HepG2 (cell line): ENCODE data around the gene RAPGEF6. TPM values are rescaled to one million over a fixed set of nuclear protein-coding genes. Genes with fewer than 3 reads are reported as not detected.

Experiments used
- ATAC-seq: fragments of 200-7000 bp; cut with Tn5 transposase; 3 replicates; pipeline ENCODE4 v1.9.1; 2020; ENCODE audit warnings: mild to moderate bottlenecking, moderate library complexity
- BruUV-seq: library from RNA; stranded (reverse); fragments of 400-500 nt; replicated peaks from 2 replicates; lab custom pipeline; 2021; lab: Mats Ljungman, UMichigan
- CTCF ChIA-PET: fragments of 300-600 bp; formaldehyde crosslinking; extraction: SDS; loops from one replicate; lab custom pipeline; 2021; ENCODE audit warnings: low total read pairs, inconsistent platforms, low intra/inter-chr PET ratio; lab: Yijun Ruan, JAX
- POLR2A ChIA-PET: fragments of 350-600 bp; sonication (Branson Sonifier 250); formaldehyde crosslinking; loops from one replicate; lab custom pipeline; 2020; ENCODE audit warnings: antibody characterized with exemption, inconsistent platforms; lab: Yijun Ruan, JAX
- DNase-seq: peaks from one replicate; pipeline ENCODE4 v3.0.0-alpha.2; 2015; ENCODE audit warnings: low spot score
- FAIRE-seq: peaks from 3 replicates; lab custom pipeline; 2011; peaks lifted over from hg19 to GRCh38; lab: Jason Lieb, UNC
- H2AFZ ChIP-seq: one replicate; pipeline ENCODE4 v1.6.1; 2011; ENCODE audit warnings: low read length, inconsistent platforms
- H3K27ac ChIP-seq: fragments of 300-600 bp; 3 replicates; pipeline ENCODE4 v1.8.0; 2011; ENCODE audit warnings: mixed run types, mild to moderate bottlenecking, mixed read lengths, low read length, inconsistent platforms; ENCODE audit not compliant: insufficient read depth; ENCODE audit errors: extremely low read length
- H3K27me3 ChIP-seq, 2 experiments: fragments of 200-600 bp in 1 of 2; 2 replicates in 1 of 2; 3 replicates in 1 of 2; pipeline versions ENCODE4 v1.6.0 to v1.8.0; 2011; ENCODE audit warnings: low read length in 2 of 2, mild to moderate bottlenecking in 2 of 2, moderate library complexity in 2 of 2, inconsistent platforms in 1 of 2; ENCODE audit not compliant: insufficient read depth in 2 of 2, control insufficient read depth in 1 of 2
- H3K36me3 ChIP-seq, 2 experiments: fragments of 200-600 bp in 1 of 2; replicated peaks in 1 of 2; 2 replicates in 1 of 2; 3 replicates in 1 of 2; pipeline versions ENCODE4 v1.5.1 to v1.8.0; 2011; ENCODE audit warnings: low read length in 2 of 2, inconsistent platforms in 1 of 2; ENCODE audit not compliant: insufficient read depth in 2 of 2, control insufficient read depth in 1 of 2
- H3K4me1 ChIP-seq: 2 replicates; pipeline ENCODE4 v1.5.1; 2012; ENCODE audit warnings: low read length, inconsistent platforms; ENCODE audit not compliant: insufficient read depth
- H3K4me2 ChIP-seq: 2 replicates; pipeline ENCODE4 v1.6.0; 2011; ENCODE audit warnings: low read depth, low read length, inconsistent platforms
- H3K4me3 ChIP-seq, 3 experiments: fragments of 200-600 bp in 1 of 3; sonication (generic), shearing (Covaris generic) in 1 of 3; replicated peaks in 1 of 3; 2 replicates each; pipeline ENCODE4 v1.5.1; 2011 to 2016; ENCODE audit warnings: low read length in 3 of 3, inconsistent platforms in 2 of 3, low read depth in 2 of 3, mild to moderate bottlenecking in 2 of 3, control low read depth in 1 of 3, mixed read lengths in 1 of 3; ENCODE audit not compliant: insufficient read depth in 1 of 3
- H3K79me2 ChIP-seq: one replicate; pipeline ENCODE4 v1.6.1; 2011; ENCODE audit warnings: low read length, inconsistent platforms; ENCODE audit not compliant: insufficient read depth
- H3K9ac ChIP-seq: 2 replicates; pipeline ENCODE4 v1.6.0; 2011; ENCODE audit warnings: mild to moderate bottlenecking, low read depth, low read length, inconsistent platforms; ENCODE audit not compliant: insufficient read depth
- H3K9me3 ChIP-seq: 2 replicates; pipeline ENCODE4 v1.5.1; 2012; ENCODE audit warnings: mild to moderate bottlenecking, low read length
- H4K20me1 ChIP-seq: 2 replicates; pipeline ENCODE4 v1.6.0; 2011; ENCODE audit warnings: inconsistent platforms, mild to moderate bottlenecking, low read length, moderate library complexity; ENCODE audit not compliant: insufficient read depth
- GFI1 ChIP-seq: sonication (generic); formaldehyde crosslinking; IDR thresholded peaks from 2 replicates; pipeline ENCODE4 v1.5.0; 2020; ENCODE audit warnings: missing genetic modification reagents, mild to moderate bottlenecking, borderline replicate concordance
- HNRNPUL1 ChIP-seq: fragments of 200-400 bp; formaldehyde crosslinking; IDR thresholded peaks from 2 replicates; pipeline ENCODE4 v1.6.1; 2017; ENCODE audit warnings: low read depth, mild to moderate bottlenecking, low read length, moderate library complexity
- POLR2AphosphoS2 ChIP-seq: IDR thresholded peaks from 2 replicates; pipeline ENCODE4 v1.6.1; 2011; ENCODE audit warnings: low read depth, low read length, improper control_type of control experiment
- RORA ChIP-seq: sonication (generic); formaldehyde crosslinking; IDR thresholded peaks from 2 replicates; pipeline ENCODE4 v1.5.0; 2020; ENCODE audit warnings: mild to moderate bottlenecking, missing genetic modification reagents, moderate library complexity
- TCF7L2 ChIP-seq: IDR thresholded peaks from 2 replicates; pipeline ENCODE4 v1.6.1; 2011; ENCODE audit warnings: mild to moderate bottlenecking, low read depth, low read length, moderate library complexity
- YEATS4 ChIP-seq: sonication (generic); formaldehyde crosslinking; IDR thresholded peaks from 2 replicates; pipeline ENCODE4 v1.4.0; 2020; ENCODE audit warnings: missing genetic modification reagents, borderline replicate concordance
- ZNF772 ChIP-seq: sonication (generic); formaldehyde crosslinking; IDR thresholded peaks from 2 replicates; pipeline ENCODE4 v1.5.0; 2020; ENCODE audit warnings: mild to moderate bottlenecking, missing genetic modification reagents
- WGBS: methylation state at CpG from one replicate; pipeline ENCODE4 v1.1.6; 2017; ENCODE audit warnings: low lambda C conversion rate; 5-methylcytosine and 5-hydroxymethylcytosine counted together
- in situ Hi-C: cut with HindIII; loops from 2 replicates; pipeline ENCODE4 v1.10.0; 2017; ENCODE audit warnings: low pct_unique_long_range_greater_than_20kb; ENCODE audit not compliant: extremely low pct_ligation_motif_present
- intact Hi-C: fragments of 100-400 bp; cut with micrococcal nuclease; formaldehyde crosslinking; loops from one replicate; pipeline ENCODE4 v1.10.0; 2022; ENCODE audit not compliant: unreplicated experiment
- polyA plus RNA-seq, 8 experiments: library from polyadenylated mRNA; depleted of rRNA in 3 of 8; stranded (reverse) in 7 of 8; unstranded in 1 of 8; fragments of >200 nt; fragmentation: Illumina TruSeq in 4 of 8; extraction: Trizol in 4 of 8; gene quantifications; 2 replicates each; pipeline versions ENCODE4 v1.2.1 to v1.2.3, GENCODE V29; 2011 to 2016; ENCODE audit warnings: low read depth in 4 of 8, missing spikeins in 1 of 8, mixed read lengths in 1 of 8; ENCODE audit not compliant: insufficient read depth in 1 of 8
- total RNA-seq, 5 experiments: library from RNA; depleted of rRNA; stranded (reverse); fragments of >200 nt; fragmentation: Illumina TruSeq; extraction: Trizol; gene quantifications; 2 replicates each; pipeline ENCODE4 v1.2.3, GENCODE V29; 2016; ENCODE audit warnings: low read depth in 1 of 5
- TF ChIP-seq, protein P1 (sequence below), 2 experiments: sonication (generic) in 1 of 2; formaldehyde crosslinking in 1 of 2; IDR thresholded peaks; 2 replicates each; pipeline versions ENCODE4 v1.5.1 to v1.6.1; 2011 to 2020; ENCODE audit warnings: borderline replicate concordance in 1 of 2, low read depth in 1 of 2, low read length in 1 of 2, mild to moderate bottlenecking in 1 of 2, missing genetic modification reagents in 1 of 2, moderate library complexity in 1 of 2
- TF ChIP-seq, protein P2 (sequence below): sonication (generic); formaldehyde crosslinking; IDR thresholded peaks from 2 replicates; pipeline ENCODE4 v1.4.0; 2020; ENCODE audit warnings: missing genetic modification reagents

RAPGEF6 gene
- total and polyA plus RNA-seq, 2 of the 13 experiments (the other 11 are each of a cell fraction or from before 2014, with no cell fraction given), result 7.7 to 24.6 TPM

- 96% methylated on average over 2 of the region's 2 CpGs for WGBS
- H4K20me1 ChIP-seq, result peaks cover 2% of the 10 kb centered on the region; the same call in 1 of the 2 replicates
- intact Hi-C loops, result no loop called here
- H3K36me3 ChIP-seq, result peaks cover 0 to 3% of the 10 kb centered on the region in 2 experiments; a peak in 1 of 5 replicates
- ChIA-PET CTCF (no interaction called here), POLR2A (no interaction called here)
- no peak for ATAC-seq
- H3K4me2 ChIP-seq, result no peak overlapping the region
- H3K79me2 ChIP-seq, result peaks cover 99% of the 10 kb centered on the region
- no peak for DNase-seq
- no peak for FAIRE-seq
- peaks cover 67% of the 10 kb centered on the region for H3K4me1 ChIP-seq
- no peak for TF ChIP-seq GFI1 (CRISPR knock-in tag)
- no peak for TF ChIP-seq HNRNPUL1
- H3K27ac ChIP-seq, result no peak overlapping the region
- H3K4me3 ChIP-seq, result no peak overlapping the region
- in situ Hi-C loops, result loop anchor here (10.0 kb wide), 1 partner anchor 389 kb away; no protein-coding TSS in a partner anchor
- BruUV-seq, result no TSS peak
- no peak overlapping the region for H2AFZ ChIP-seq
- H3K27me3 ChIP-seq, result no peaks in the 10 kb centered on the region
- no peaks in the 10 kb centered on the region for H3K9me3 ChIP-seq
- no peak overlapping the region for H3K9ac ChIP-seq
Measured at GRCh38 chr5:131615957-131616356, 19.1 kb downstream of the RAPGEF6 start.

DNA sequence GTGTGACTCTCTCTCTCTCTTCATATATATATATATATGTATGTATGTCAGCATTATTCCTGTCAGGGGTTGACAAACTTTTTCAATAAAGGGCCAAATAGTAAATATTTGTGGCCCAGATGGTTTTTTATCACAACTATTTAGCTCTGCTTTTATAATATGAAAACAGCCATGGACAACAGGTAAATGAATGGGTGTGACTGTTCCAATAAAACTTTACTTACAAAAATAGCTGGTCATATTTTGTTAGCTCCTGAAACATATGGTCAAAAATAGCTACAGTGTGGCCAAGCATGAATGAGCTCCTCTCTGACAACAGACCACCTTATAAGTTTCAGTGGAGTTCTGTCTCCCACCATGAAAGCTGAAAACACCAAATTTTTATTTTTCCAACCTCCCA, 21.6 kb downstream of the RAPGEF6 start:
- Histone ChIP-seq H4K20me1 (peaks cover 10% of the 10 kb centered on the region; the same call in 1 of the 2 replicates), H3K27me3 (no peaks in the 10 kb centered on the region), H3K27ac (peak overlapping the region; percentile 9), H3K79me2 (peaks cover 99% of the 10 kb centered on the region), H3K4me3 (no peak overlapping the region), H2AFZ (no peak overlapping the region), H3K36me3 (peaks cover 0 to 3% of the 10 kb centered on the region in 2 experiments; a peak in 1 of 5 replicates), H3K9ac (no peak overlapping the region), H3K9me3 (no peaks in the 10 kb centered on the region), H3K4me2 (no peak overlapping the region), H3K4me1 (peaks cover 69% of the 10 kb centered on the region)
- ATAC-seq, result no peak
- in situ Hi-C loops, result loop anchor here (10.0 kb wide), 1 partner anchor 391 kb away; no protein-coding TSS in a partner anchor
- no TSS peak for BruUV-seq
- ChIA-PET POLR2A (interaction anchor here (0.8 kb wide), 1 partner anchor 18 kb away, joined by 3 read pairs; no protein-coding TSS in a partner anchor), CTCF (no interaction called here)
- TF ChIP-seq, protein P1, sequence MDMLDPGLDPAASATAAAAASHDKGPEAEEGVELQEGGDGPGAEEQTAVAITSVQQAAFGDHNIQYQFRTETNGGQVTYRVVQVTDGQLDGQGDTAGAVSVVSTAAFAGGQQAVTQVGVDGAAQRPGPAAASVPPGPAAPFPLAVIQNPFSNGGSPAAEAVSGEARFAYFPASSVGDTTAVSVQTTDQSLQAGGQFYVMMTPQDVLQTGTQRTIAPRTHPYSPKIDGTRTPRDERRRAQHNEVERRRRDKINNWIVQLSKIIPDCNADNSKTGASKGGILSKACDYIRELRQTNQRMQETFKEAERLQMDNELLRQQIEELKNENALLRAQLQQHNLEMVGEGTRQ (IDR thresholded peaks at IDR 0.05; ENCODE audit: low read depth, low read length), result no peak
- TF ChIP-seq, protein P1 (CRISPR knock-in tag; IDR thresholded peaks at IDR 0.05; ENCODE audit: borderline replicate concordance), result no peak
- TF ChIP-seq YEATS4 (CRISPR knock-in tag), result no peak
- TF ChIP-seq HNRNPUL1, result no peak
- no peak for TF ChIP-seq TCF7L2
- TF ChIP-seq POLR2AphosphoS2, result no peak
- TF ChIP-seq ZNF772 (CRISPR knock-in tag), result no peak
- TF ChIP-seq, protein P2, sequence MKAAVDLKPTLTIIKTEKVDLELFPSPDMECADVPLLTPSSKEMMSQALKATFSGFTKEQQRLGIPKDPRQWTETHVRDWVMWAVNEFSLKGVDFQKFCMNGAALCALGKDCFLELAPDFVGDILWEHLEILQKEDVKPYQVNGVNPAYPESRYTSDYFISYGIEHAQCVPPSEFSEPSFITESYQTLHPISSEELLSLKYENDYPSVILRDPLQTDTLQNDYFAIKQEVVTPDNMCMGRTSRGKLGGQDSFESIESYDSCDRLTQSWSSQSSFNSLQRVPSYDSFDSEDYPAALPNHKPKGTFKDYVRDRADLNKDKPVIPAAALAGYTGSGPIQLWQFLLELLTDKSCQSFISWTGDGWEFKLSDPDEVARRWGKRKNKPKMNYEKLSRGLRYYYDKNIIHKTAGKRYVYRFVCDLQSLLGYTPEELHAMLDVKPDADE, result no peak
- TF ChIP-seq RORA (CRISPR knock-in tag), result no peak
- FAIRE-seq, result no peak
- DNase-seq, result no peak
- intact Hi-C loops, result no loop called here
